ENCODE data around the gene CCDC200.
"Not testable (repeated sequence)": the region's sequence is repeated elsewhere in the genome, so short reads cannot be mapped to it uniquely, and the experiment has no call there.

Gene CCDC200

GRCh38 chr17:43228020-43228782, at the start of gene CCDC200:
TSS of gene CCDC200 (minus strand) at chr17:43228623. CDS start at chr17:43228554, 69 bp downstream.
- not testable (repeated sequence) for DNase-seq (ENCODE audit: low read depth)

- not testable (repeated sequence) for DNase-seq (ENCODE audit: low read depth)
These were observed 44.5 kb upstream of the CCDC200 start for GRCh38 chr17:43272914-43273313.

GRCh38 chr17:43272483-43272882, 44.1 kb upstream of the CCDC200 start:
- not testable (repeated sequence) for DNase-seq (ENCODE audit: low read depth)

GRCh38 chr17:43270552-43271504, 42.4 kb upstream of the CCDC200 start:
- DNase-seq (ENCODE audit: low read depth): not testable (repeated sequence)

- not testable (repeated sequence) for DNase-seq (ENCODE audit: low read depth)
These were observed 18.0 kb upstream of the CCDC200 start for GRCh38 chr17:43246456-43246855.

- not testable (repeated sequence) for DNase-seq (ENCODE audit: low read depth)
These were observed 12.4 kb upstream of the CCDC200 start for GRCh38 chr17:43240596-43241352.

- DNase-seq (ENCODE audit: low read depth): not testable (repeated sequence)
These were observed 11.2 kb upstream of the CCDC200 start for GRCh38 chr17:43239597-43239996.

- DNase-seq (ENCODE audit: low read depth): not testable (repeated sequence)
These were observed 5.5 kb upstream of the CCDC200 start, which contains the start of gene RNU2-1 for GRCh38 chr17:43233877-43234276. TSS of gene RNU2-1 (minus strand) at chr17:43233977.

- DNase-seq (ENCODE audit: low read depth): not testable (repeated sequence)
These were observed 4.8 kb upstream of the CCDC200 start for GRCh38 chr17:43233263-43233662.

- peak; percentile 17 for DNase-seq (ENCODE audit: low read depth)
These were observed 3.7 kb upstream of the CCDC200 start for GRCh38 chr17:43232021-43232699.

GRCh38 chr17:43231205-43232020, 3.0 kb upstream of the CCDC200 start:
- not testable (repeated sequence) for DNase-seq (ENCODE audit: low read depth)

- no peak for DNase-seq (ENCODE audit: low read depth)
These were observed 2.0 kb downstream of the CCDC200 start for GRCh38 chr17:43226393-43226792.

- DNase-seq (ENCODE audit: low read depth): no peak
These were observed 4.2 kb downstream of the CCDC200 start for GRCh38 chr17:43224146-43224705.

- DNase-seq (ENCODE audit: low read depth): no peak
These were observed 7.8 kb downstream of the CCDC200 start for GRCh38 chr17:43220511-43221125.

- DNase-seq (ENCODE audit: low read depth): no peak
These were observed 8.6 kb downstream of the CCDC200 start for GRCh38 chr17:43219746-43220380.

- DNase-seq (ENCODE audit: low read depth): no peak
These were observed 9.4 kb downstream of the CCDC200 start for GRCh38 chr17:43219001-43219400.

- no peak for DNase-seq (ENCODE audit: low read depth)
These were observed 10.8 kb downstream of the CCDC200 start for GRCh38 chr17:43217614-43218087.

- no peak for DNase-seq (ENCODE audit: low read depth)
These were observed 11.4 kb downstream of the CCDC200 start for GRCh38 chr17:43216762-43217613.
